GM21367 (cell line): ENCODE measurements around the gene NLGN1.

Experiments
- ATAC-seq: cut with Tn5 transposase; IDR thresholded peaks from one replicate; pipeline ENCODE4 v1.9.1; 2021; ENCODE audit not compliant: unreplicated experiment

The NLGN1 gene

GRCh38 chr3:173706630-173707029 lies 309.1 kb downstream of the NLGN1 start:
- no peak for ATAC-seq

DNA sequence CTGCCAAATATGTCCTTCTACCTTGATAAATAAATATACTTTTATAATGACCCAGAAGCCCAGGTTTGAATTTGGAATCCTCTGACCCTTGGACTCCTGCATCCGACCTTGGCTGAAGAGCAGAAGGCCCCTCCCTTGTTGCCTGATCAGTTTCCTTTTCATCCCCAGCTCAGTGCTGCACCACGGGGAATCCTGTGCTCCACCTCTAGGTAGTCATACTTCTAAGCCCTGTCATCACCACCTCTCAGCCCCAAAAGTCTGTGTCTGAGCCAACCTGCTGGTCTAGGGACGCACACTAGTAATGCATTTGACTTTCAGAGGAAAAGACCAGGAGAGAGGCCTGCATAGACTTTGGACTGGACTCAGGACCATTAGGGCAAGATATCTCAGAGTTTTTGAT lies 310.6 kb downstream of the NLGN1 start:
- ATAC-seq: no peak

GRCh38 chr3:173709026-173709425 lies 311.5 kb downstream of the NLGN1 start:
- ATAC-seq: no peak

DNA sequence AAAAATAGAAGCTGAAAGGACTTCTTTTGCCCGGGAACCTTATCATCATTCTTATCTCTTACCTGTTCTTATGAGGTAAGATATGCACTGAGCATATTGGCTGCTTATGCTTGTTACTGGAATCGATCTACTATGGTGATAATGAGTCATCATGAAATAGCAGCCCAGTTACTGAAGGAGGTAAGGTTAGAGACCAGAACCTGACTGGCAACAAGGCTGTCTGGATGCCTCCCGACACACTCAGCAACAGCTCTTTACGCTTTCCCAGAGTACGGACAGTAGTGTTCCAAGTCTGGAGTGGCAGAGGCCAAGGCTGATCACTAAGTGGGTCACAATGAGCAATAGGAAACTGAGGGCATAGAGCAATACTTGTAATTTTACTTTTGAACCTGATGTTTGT lies 314.1 kb downstream of the NLGN1 start:
- ATAC-seq: no peak

GRCh38 chr3:173719585-173719984 lies 322.0 kb downstream of the NLGN1 start:
- no peak for ATAC-seq

DNA sequence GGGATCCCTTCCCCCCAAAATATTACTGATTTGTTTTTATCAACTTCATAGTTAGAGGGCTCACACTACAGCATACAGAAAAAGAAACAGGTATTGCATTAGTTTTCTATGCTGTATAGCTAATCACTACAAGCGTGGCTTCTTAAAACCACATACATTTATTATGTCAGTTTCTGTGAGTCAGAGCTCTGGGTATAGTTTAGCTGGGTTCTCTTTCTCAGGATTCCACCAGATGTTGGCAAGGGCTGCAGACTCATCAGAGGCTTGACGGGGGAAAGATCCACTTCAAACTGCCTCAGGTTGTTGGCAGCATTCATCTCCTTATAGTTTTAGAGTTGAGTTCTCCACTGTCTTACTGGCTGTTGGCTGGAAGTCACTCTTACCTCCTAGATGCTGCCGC lies 328.0 kb downstream of the NLGN1 start:
- ATAC-seq: no peak

- no peak for ATAC-seq
Observed at GRCh38 chr3:173730391-173730790, 332.8 kb downstream of the NLGN1 start.

GRCh38 chr3:173732237-173732636 lies 334.7 kb downstream of the NLGN1 start:
- ATAC-seq: no peak

GRCh38 chr3:173733029-173733652 lies 335.6 kb downstream of the NLGN1 start:
- ATAC-seq: no peak

- no peak for ATAC-seq
Observed at GRCh38 chr3:173734473-173734872, 336.9 kb downstream of the NLGN1 start.

- no peak for ATAC-seq
Observed at GRCh38 chr3:173734895-173735294, 337.4 kb downstream of the NLGN1 start.

- no peak for ATAC-seq
Observed at GRCh38 chr3:173735841-173736240, 338.3 kb downstream of the NLGN1 start.

GRCh38 chr3:173737167-173737808 lies 339.7 kb downstream of the NLGN1 start:
- no peak for ATAC-seq

- ATAC-seq: no peak
Observed at GRCh38 chr3:173739726-173740125, 342.2 kb downstream of the NLGN1 start.

DNA sequence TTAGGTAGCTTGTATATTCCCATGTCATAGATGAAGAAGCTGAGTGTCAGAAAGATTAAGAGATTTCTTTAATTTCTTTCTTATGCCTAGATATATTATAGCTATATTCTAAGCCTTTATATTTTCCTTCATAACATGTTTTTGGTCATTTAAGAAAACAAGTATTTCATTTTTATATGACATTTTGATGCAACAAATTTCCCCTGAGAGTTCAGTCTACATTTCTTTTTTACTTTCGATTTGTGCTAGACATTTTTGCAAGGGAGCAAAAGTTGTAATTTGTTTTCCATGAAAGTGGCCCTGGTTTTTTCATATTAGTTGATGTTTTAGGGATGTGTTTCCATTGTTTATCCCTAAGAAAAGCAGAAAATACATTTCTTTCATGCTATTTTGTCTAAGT lies 344.9 kb downstream of the NLGN1 start:
- no peak for ATAC-seq

DNA sequence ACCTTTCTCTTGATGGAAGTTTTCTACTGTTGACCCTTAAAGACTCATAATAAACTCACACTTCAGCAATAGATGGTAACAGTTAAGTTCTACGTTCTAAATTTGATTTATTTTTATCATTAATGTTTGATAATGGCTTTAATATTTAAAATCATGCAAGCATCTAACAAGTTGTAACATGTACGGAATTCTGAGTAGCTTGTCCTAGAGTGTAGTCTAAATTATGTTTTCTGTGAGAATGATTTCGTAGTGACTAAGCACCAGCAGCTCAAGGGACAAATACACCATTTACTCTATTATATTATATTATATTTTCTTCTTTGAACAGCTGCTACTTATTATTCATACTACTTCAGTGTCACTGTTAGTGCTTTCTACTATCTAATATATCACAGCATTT lies 345.6 kb downstream of the NLGN1 start:
- no peak for ATAC-seq

DNA sequence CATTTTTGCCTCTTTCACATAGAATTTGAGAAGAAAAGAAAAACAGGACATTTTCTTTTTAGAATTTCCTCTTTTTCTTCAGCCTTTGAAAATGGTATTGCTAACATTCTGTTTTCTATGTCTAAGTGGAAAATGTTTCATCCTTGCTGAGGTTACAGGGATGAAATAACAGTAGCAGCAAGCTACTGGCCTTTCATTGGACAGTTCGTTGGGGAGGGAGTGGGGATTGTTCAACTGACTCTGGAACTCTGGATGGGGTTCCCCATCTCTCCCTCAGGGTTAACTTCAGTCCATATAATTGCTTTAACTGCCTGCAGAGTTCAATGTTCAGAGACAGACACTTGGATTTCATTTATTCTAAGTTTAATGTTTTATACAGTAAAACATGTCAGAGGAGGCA lies 346.0 kb downstream of the NLGN1 start:
- no peak for ATAC-seq

DNA sequence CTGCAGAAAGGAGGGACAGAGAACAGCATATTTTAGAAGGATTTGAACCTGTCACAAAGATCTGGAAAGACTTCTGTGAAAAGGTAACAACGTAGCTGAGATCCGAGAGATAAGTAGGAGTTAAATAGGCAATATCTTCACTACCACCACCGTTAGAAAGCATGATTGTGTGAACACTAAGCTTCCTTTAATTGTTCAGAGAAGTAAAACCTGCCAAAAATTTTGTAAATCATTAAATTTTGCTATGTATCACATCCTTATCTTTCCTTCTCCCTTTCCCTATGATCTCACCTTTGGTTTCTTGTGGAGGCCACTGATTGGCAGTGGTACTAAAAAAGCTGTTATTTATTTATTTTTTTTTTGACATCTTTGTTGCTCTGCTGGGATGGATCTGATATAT lies 346.9 kb downstream of the NLGN1 start:
- no peak for ATAC-seq

DNA sequence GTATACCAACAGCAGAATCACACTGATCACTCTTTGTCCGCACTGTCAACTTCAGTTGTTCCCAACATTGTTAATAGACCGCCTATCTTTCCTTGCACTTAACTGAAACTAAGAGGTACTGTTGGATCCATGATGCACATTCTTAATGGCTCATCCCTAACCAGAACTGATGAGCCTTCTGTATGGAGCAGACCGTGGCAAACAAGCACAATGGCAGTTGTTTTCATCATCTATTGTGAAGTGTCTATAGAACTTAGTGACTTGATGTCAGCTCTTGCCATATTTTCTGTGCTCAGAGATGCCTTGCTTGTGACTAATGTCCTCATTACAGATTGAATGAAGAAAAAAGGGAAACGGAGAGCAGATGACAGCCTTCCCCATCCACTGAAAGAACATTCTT lies 347.4 kb downstream of the NLGN1 start:
- ATAC-seq: no peak

DNA sequence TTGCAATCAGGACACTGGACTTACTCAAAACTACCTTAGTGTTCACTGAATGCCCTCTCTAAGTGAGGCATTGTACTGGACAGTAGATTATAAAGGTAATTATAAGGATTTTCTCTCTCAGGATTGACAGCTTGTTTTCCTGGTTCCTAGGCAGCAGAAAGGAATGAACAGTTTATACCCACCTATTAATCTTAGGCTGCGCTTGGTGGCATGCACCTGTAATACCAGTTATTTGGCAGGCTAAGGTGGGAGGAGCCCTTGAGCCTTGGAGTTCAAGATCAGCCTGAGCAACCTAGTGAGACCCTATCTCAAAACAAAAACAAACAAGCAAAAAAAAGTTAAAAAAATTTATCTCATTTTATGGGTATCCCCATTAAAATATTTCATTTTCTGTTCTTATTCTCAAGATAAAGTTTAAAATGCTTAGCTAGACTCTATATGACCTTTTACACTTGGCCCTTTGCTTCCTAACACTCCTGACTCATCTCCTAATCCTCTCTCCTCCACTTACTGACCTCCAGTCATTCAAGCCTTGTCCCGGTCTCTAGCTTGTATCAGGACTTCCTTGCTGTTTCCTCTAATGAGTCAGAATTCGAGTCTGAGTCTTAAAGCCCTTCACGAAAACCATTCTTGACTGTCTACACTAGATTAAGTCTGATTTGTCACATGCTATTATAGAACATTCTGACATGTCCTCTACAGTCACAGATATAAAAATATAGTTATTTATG lies 348.6 kb downstream of the NLGN1 start:
- ATAC-seq: no peak

DNA sequence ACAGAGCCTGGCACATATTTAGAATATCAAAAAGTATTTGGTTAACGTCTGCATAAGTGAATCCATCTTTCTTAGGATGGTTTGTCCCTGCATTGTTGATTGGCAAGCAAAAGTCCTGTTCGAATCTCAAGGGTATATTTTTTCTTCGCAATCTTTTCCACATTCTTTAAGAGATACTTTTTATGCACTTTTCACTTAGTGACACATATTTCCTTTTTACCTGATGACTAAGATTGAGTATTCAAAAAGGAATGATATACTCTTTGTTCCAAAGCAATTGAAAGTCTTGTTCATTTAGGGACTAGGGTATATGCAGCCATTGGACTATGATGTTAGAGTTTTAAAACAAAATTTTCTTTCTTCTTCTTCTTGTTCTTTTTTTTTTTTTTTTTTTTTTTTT lies 349.9 kb downstream of the NLGN1 start:
- no peak for ATAC-seq

DNA sequence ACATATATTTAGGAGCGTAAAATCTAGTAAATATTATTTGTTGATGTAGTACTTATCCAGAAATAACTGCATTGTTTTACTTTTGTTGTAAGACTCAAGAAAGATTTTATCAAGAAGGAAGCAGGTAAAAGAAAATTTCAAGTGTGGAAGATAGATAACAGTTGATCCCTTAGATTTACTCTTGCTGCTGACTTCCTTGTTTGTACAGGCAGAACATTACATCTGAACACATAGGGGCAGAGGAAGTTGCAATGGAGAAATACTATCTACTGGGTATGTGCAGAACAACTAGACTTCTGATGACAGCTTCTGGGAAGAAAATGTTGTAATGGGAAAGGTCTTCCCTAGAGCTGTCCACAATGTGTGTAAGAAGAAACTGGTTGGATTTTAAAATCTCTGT lies 350.6 kb downstream of the NLGN1 start:
- no peak for ATAC-seq
